GM23338 (cell line): ENCODE results near the gene CUBN. TPM values are rescaled to one million over a fixed set of nuclear protein-coding genes. Genes with fewer than 3 reads are reported as not detected.

ENCODE experiments used
- ATAC-seq: fragments of 200-7000 bp; cut with Tn5 transposase; 3 replicates; pipeline ENCODE4 v1.9.1; 2020
- DNase-seq: peaks from one replicate; pipeline ENCODE4 v3.0.0-alpha.2; 2015; ENCODE audit warnings: low spot score
- H2AFZ ChIP-seq: fragments of 200-600 bp; sonication (generic); 2 replicates; pipeline ENCODE4 v1.8.0; 2016; ENCODE audit warnings: antibody characterized with exemption, mild to moderate bottlenecking, moderate library complexity
- H3F3A ChIP-seq: fragments of 200-600 bp; sonication (generic); replicated peaks from 2 replicates; pipeline ENCODE4 v1.8.0; 2017; ENCODE audit warnings: antibody characterized with exemption, mixed run types, low read depth
- H3K27ac ChIP-seq: fragments of 200-600 bp; sonication (generic); 2 replicates; pipeline ENCODE4 v1.6.1; 2016; ENCODE audit warnings: low read depth
- H3K27me3 ChIP-seq: fragments of 200-600 bp; sonication (generic); 2 replicates; pipeline ENCODE4 v1.8.0; 2016; ENCODE audit warnings: mild to moderate bottlenecking, mixed run types, moderate library complexity; ENCODE audit not compliant: insufficient read depth
- H3K36me3 ChIP-seq: fragments of 200-600 bp; sonication (generic); 2 replicates; pipeline ENCODE4 v1.8.0; 2016; ENCODE audit warnings: mild to moderate bottlenecking; ENCODE audit not compliant: insufficient read depth
- H3K4me1 ChIP-seq: fragments of 200-600 bp; sonication (generic); 2 replicates; pipeline ENCODE4 v1.8.0; 2016; ENCODE audit warnings: mild to moderate bottlenecking, moderate library complexity; ENCODE audit not compliant: insufficient read depth
- H3K4me2 ChIP-seq: fragments of 200-600 bp; sonication (generic); 2 replicates; pipeline ENCODE4 v1.7.1; 2017; ENCODE audit warnings: mixed run types
- H3K4me3 ChIP-seq: fragments of 200-600 bp; sonication (generic); 2 replicates; pipeline ENCODE4 v1.6.1; 2016; ENCODE audit warnings: mixed run types
- H3K79me2 ChIP-seq: fragments of 200-600 bp; sonication (generic); replicated peaks from 2 replicates; pipeline ENCODE4 v1.8.0; 2017; ENCODE audit warnings: mild to moderate bottlenecking; ENCODE audit not compliant: insufficient read depth
- H3K9me2 ChIP-seq: fragments of 200-600 bp; sonication (generic); 2 replicates; pipeline ENCODE4 v1.8.0; 2017; ENCODE audit not compliant: insufficient read depth
- H4K20me1 ChIP-seq: fragments of 200-600 bp; sonication (generic); replicated peaks from 2 replicates; pipeline ENCODE4 v1.8.0; 2017; ENCODE audit warnings: mild to moderate bottlenecking; ENCODE audit not compliant: insufficient read depth
- H3K27ac Mint-ChIP-seq: 2 replicates; pipeline ENCODE4 v1.8.0; 2020; ENCODE audit warnings: inconsistent platforms, mild to moderate bottlenecking, moderate library complexity, mixed read lengths
- H3K27me3 Mint-ChIP-seq: 3 replicates; pipeline ENCODE4 v1.8.0; 2022; ENCODE audit warnings: low read depth, mild to moderate bottlenecking, moderate library complexity, mixed read lengths, inconsistent platforms; ENCODE audit not compliant: insufficient read depth, poor library complexity
- H3K36me3 Mint-ChIP-seq: 3 replicates; pipeline ENCODE4 v1.8.0; 2021; ENCODE audit warnings: low read depth, mild to moderate bottlenecking, inconsistent platforms, moderate library complexity, mixed read lengths
- H3K4me1 Mint-ChIP-seq: 3 replicates; pipeline ENCODE4 v1.8.0; 2020; ENCODE audit warnings: mild to moderate bottlenecking, inconsistent platforms, mixed read lengths
- H3K4me3 Mint-ChIP-seq: 3 replicates; pipeline ENCODE4 v1.8.0; 2021; ENCODE audit warnings: moderate library complexity, mild to moderate bottlenecking, inconsistent platforms, mixed read lengths
- H3K9me3 Mint-ChIP-seq: 3 replicates; pipeline ENCODE4 v1.8.0; 2020; ENCODE audit warnings: moderate library complexity, mild to moderate bottlenecking, inconsistent platforms, mixed read lengths
- CREB1 ChIP-seq: fragments of 250-450 bp; sonication (Bioruptor Pico); IDR thresholded peaks from 2 replicates; pipeline ENCODE4 v1.5.0; 2020; ENCODE audit warnings: low read depth, mild to moderate bottlenecking, moderate library complexity
- EZH2 ChIP-seq: fragments of 200-600 bp; sonication (generic); IDR thresholded peaks from one replicate; pipeline ENCODE4 v1.8.0; 2017; ENCODE audit warnings: antibody characterized with exemption, mild to moderate bottlenecking, low read depth; ENCODE audit not compliant: unreplicated experiment
- EZH2phosphoT487 ChIP-seq: fragments of 200-600 bp; sonication (generic); IDR thresholded peaks from one replicate; pipeline ENCODE4 v1.8.1; 2018; ENCODE audit warnings: antibody characterized with exemption; ENCODE audit not compliant: unreplicated experiment
- JUNB ChIP-seq: IDR thresholded peaks from one replicate; pipeline ENCODE4 v1.6.1; 2016; ENCODE audit warnings: antibody characterized with exemption; ENCODE audit not compliant: unreplicated experiment
- NANOG ChIP-seq: IDR thresholded peaks from 2 replicates; pipeline ENCODE4 v1.6.1; 2016; ENCODE audit warnings: antibody characterized with exemption, borderline replicate concordance
- POLR2AphosphoS5 ChIP-seq: IDR thresholded peaks from 2 replicates; pipeline ENCODE4 v1.6.1; 2016; ENCODE audit warnings: antibody characterized with exemption, low read depth
- STAT1 ChIP-seq: IDR thresholded peaks from one replicate; pipeline ENCODE4 v1.6.1; 2016; ENCODE audit warnings: antibody characterized with exemption; ENCODE audit not compliant: unreplicated experiment
- ZNF114 ChIP-seq: fragments of 250-450 bp; sonication (Bioruptor Pico); IDR thresholded peaks from 2 replicates; pipeline ENCODE4 v1.5.0; 2020; ENCODE audit warnings: mild to moderate bottlenecking, moderate library complexity
- ZNF331 ChIP-seq: fragments of 250-450 bp; sonication (Bioruptor Pico); IDR thresholded peaks from 2 replicates; pipeline ENCODE4 v1.5.0; 2020; ENCODE audit warnings: low read depth, mild to moderate bottlenecking, moderate library complexity
- ZNF462 ChIP-seq: fragments of 250-450 bp; sonication (Bioruptor Pico); IDR thresholded peaks from 2 replicates; pipeline ENCODE4 v1.5.0; 2020; ENCODE audit warnings: mild to moderate bottlenecking, moderate library complexity
- polyA plus RNA-seq: library from polyadenylated mRNA; unstranded; fragments of >200 nt; fragmentation: Nextera tagmentation; extraction: Ambion mirVana; gene quantifications from 2 replicates; pipeline ENCODE4 v1.2.1, GENCODE V29; 2016
- total RNA-seq: library from RNA; depleted of rRNA; stranded (reverse); fragments of >200 nt; shearing (Covaris generic); gene quantifications from 2 replicates; pipeline ENCODE4 v1.2.3, GENCODE V29; 2014
- TF ChIP-seq, protein P1 (sequence below): IDR thresholded peaks from 2 replicates; pipeline ENCODE4 v1.6.1; 2016; ENCODE audit warnings: antibody characterized with exemption
- TF ChIP-seq, protein P2 (sequence below), 2 experiments: fragments of 200-600 bp in 1 of 2; sonication (generic) in 1 of 2; conservative IDR thresholded peaks; 2 replicates each; pipeline versions ENCODE4 v1.5.1 to v1.6.1; 2016 to 2017; ENCODE audit warnings: antibody characterized with exemption in 2 of 2, low read depth in 2 of 2, mild to moderate bottlenecking in 2 of 2, moderate library complexity in 1 of 2

CUBN gene
- total and polyA plus RNA-seq, 2 experiments from 2014 or later = 0.06 to 1.8 TPM

DNA sequence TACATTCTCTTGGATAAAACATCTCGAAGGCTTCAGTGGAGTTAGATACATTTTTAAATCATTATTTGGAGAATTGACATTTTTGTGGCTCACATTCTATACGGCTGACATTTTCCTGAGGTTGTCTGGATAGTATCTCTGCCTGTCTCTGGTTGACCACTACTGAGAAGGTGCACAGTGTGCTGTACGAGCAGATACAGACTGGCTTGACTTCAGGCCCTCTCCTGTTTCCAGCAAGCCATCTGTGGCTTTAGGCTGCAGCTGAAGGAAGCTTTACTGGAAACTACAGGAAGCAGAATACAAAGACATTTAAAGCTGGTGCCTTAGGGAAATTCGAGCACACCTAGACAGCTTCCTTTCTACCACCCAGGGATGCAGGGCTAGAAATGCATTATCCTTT lies 273.0 kb downstream of the CUBN start (continued):
- no peak for TF ChIP-seq EZH2phosphoT487

- no peak for ATAC-seq
- no peak overlapping the region for H2AFZ ChIP-seq
- H3K36me3 ChIP-seq = no peaks in the 10 kb centered on the region
- H3K9me2 ChIP-seq = no peaks in the 10 kb centered on the region
- no peaks in the 10 kb centered on the region for H4K20me1 ChIP-seq
- H3K4me3 ChIP-seq = no peak overlapping the region
- Mint-ChIP-seq H3K27ac (no peak overlapping the region), H3K36me3 (no peaks in the 10 kb centered on the region), H3K27me3 (peaks cover 2% of the 10 kb centered on the region), H3K4me1 (peaks cover 17% of the 10 kb centered on the region), H3K4me3 (no peak overlapping the region; the same call in 2 of the 3 replicates), H3K9me3 (no peaks in the 10 kb centered on the region)
- peaks cover 19% of the 10 kb centered on the region for H3K4me1 ChIP-seq
- no peaks in the 10 kb centered on the region for H3K27me3 ChIP-seq
- H3K27ac ChIP-seq = no peak overlapping the region
- H3F3A ChIP-seq = no peaks in the 10 kb centered on the region
- no peaks in the 10 kb centered on the region for H3K79me2 ChIP-seq
- peak overlapping the region; percentile 49; the same call in 1 of the 2 replicates for H3K4me2 ChIP-seq
- no peak for TF ChIP-seq EZH2phosphoT487
- TF ChIP-seq ZNF114 (CRISPR knock-in tag) = no peak
- TF ChIP-seq EZH2 = no peak
- TF ChIP-seq ZNF331 = no peak
- no peak for DNase-seq
These were observed 273.5 kb downstream of the CUBN start for GRCh38 chr10:16856092-16856491.

GRCh38 chr10:16854623-16855022 lies 275.0 kb downstream of the CUBN start:
- Mint-ChIP-seq H3K4me3 (no peak overlapping the region), H3K27ac (no peak overlapping the region), H3K9me3 (no peaks in the 10 kb centered on the region), H3K4me1 (peaks cover 17% of the 10 kb centered on the region), H3K27me3 (peaks cover 2% of the 10 kb centered on the region), H3K36me3 (no peaks in the 10 kb centered on the region)
- no peaks in the 10 kb centered on the region for H3K36me3 ChIP-seq
- H3K4me1 ChIP-seq = peaks cover 21% of the 10 kb centered on the region
- no peak overlapping the region for H2AFZ ChIP-seq
- H3K4me2 ChIP-seq = no peak overlapping the region
- ATAC-seq (no peak), DNase-seq (no peak)
- no peak overlapping the region for H3K27ac ChIP-seq
- H3K9me2 ChIP-seq = no peaks in the 10 kb centered on the region
- H4K20me1 ChIP-seq = no peaks in the 10 kb centered on the region
- H3K27me3 ChIP-seq = no peaks in the 10 kb centered on the region
- no peaks in the 10 kb centered on the region for H3K79me2 ChIP-seq
- H3K4me3 ChIP-seq = no peak overlapping the region
- no peaks in the 10 kb centered on the region for H3F3A ChIP-seq
- TF ChIP-seq, protein P1, sequence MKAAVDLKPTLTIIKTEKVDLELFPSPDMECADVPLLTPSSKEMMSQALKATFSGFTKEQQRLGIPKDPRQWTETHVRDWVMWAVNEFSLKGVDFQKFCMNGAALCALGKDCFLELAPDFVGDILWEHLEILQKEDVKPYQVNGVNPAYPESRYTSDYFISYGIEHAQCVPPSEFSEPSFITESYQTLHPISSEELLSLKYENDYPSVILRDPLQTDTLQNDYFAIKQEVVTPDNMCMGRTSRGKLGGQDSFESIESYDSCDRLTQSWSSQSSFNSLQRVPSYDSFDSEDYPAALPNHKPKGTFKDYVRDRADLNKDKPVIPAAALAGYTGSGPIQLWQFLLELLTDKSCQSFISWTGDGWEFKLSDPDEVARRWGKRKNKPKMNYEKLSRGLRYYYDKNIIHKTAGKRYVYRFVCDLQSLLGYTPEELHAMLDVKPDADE = no peak
- no peak for TF ChIP-seq EZH2
- TF ChIP-seq POLR2AphosphoS5 = no peak
- TF ChIP-seq, protein P2, sequence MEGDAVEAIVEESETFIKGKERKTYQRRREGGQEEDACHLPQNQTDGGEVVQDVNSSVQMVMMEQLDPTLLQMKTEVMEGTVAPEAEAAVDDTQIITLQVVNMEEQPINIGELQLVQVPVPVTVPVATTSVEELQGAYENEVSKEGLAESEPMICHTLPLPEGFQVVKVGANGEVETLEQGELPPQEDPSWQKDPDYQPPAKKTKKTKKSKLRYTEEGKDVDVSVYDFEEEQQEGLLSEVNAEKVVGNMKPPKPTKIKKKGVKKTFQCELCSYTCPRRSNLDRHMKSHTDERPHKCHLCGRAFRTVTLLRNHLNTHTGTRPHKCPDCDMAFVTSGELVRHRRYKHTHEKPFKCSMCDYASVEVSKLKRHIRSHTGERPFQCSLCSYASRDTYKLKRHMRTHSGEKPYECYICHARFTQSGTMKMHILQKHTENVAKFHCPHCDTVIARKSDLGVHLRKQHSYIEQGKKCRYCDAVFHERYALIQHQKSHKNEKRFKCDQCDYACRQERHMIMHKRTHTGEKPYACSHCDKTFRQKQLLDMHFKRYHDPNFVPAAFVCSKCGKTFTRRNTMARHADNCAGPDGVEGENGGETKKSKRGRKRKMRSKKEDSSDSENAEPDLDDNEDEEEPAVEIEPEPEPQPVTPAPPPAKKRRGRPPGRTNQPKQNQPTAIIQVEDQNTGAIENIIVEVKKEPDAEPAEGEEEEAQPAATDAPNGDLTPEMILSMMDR (conservative IDR thresholded peaks at IDR 0.05; ENCODE audit: low read depth in 2 of 2) = no peak
- no peak for TF ChIP-seq EZH2phosphoT487
- no peak for TF ChIP-seq JUNB
- TF ChIP-seq ZNF331 = no peak
- TF ChIP-seq ZNF462 (CRISPR knock-in tag) = no peak
- no peak for TF ChIP-seq NANOG
- TF ChIP-seq STAT1 = no peak
- no peak for TF ChIP-seq ZNF114 (CRISPR knock-in tag)
- no peak for TF ChIP-seq CREB1
